KMS-11 (cell line): ENCODE data around the gene DDA1.

ENCODE experiments used
- H2AFZ ChIP-seq: fragments of 200-600 bp; sonication (generic); 2 replicates; pipeline ENCODE4 v1.6.1; 2016; ENCODE audit warnings: antibody characterized with exemption, mixed run types, low read depth
- H3K27ac ChIP-seq: fragments of 200-600 bp; sonication (generic); 2 replicates; pipeline ENCODE4 v1.6.1; 2016; ENCODE audit warnings: mild to moderate bottlenecking, mixed run types
- H3K27me3 ChIP-seq: fragments of 200-600 bp; sonication (generic); 2 replicates; pipeline ENCODE4 v1.6.1; 2017; ENCODE audit warnings: mild to moderate bottlenecking, low read depth, mixed run types, moderate library complexity; ENCODE audit not compliant: insufficient read depth
- H3K36me3 ChIP-seq: fragments of 200-600 bp; sonication (generic); 2 replicates; pipeline ENCODE4 v1.6.1; 2017; ENCODE audit warnings: mild to moderate bottlenecking, mixed run types; ENCODE audit not compliant: insufficient read depth
- H3K4me1 ChIP-seq: fragments of 200-600 bp; sonication (generic); 2 replicates; pipeline ENCODE4 v1.6.1; 2016; ENCODE audit warnings: mild to moderate bottlenecking, low read depth, mixed run types; ENCODE audit not compliant: poor library complexity, severe bottlenecking
- H3K4me2 ChIP-seq: fragments of 200-600 bp; sonication (generic); 2 replicates; pipeline ENCODE4 v1.7.0; 2016; ENCODE audit warnings: mild to moderate bottlenecking, mixed run types
- H3K4me3 ChIP-seq: fragments of 200-600 bp; sonication (generic); IDR thresholded peaks from 2 replicates; pipeline ENCODE4 v1.6.1; 2017; ENCODE audit warnings: low read depth, low read length, mixed read lengths; ENCODE audit not compliant: insufficient read depth
- H3K79me2 ChIP-seq: fragments of 200-600 bp; sonication (generic); 2 replicates; pipeline ENCODE4 v1.6.1; 2016; ENCODE audit warnings: low read depth, mixed run types; ENCODE audit not compliant: insufficient read depth
- H3K9ac ChIP-seq: fragments of 200-600 bp; sonication (generic); 2 replicates; pipeline ENCODE4 v1.6.1; 2016; ENCODE audit warnings: mild to moderate bottlenecking, mixed run types
- H4K20me1 ChIP-seq: fragments of 200-600 bp; sonication (generic); 2 replicates; pipeline ENCODE4 v1.6.1; 2016; ENCODE audit warnings: mild to moderate bottlenecking, mixed run types; ENCODE audit not compliant: insufficient read depth
- TF ChIP-seq, protein P1 (sequence below): fragments of 200-600 bp; sonication (generic); conservative IDR thresholded peaks from 2 replicates; pipeline ENCODE4 v1.6.1; 2017; ENCODE audit warnings: low read depth, mild to moderate bottlenecking, antibody characterized with exemption, low read length, moderate library complexity, mixed read lengths

The DDA1 gene

DNA sequence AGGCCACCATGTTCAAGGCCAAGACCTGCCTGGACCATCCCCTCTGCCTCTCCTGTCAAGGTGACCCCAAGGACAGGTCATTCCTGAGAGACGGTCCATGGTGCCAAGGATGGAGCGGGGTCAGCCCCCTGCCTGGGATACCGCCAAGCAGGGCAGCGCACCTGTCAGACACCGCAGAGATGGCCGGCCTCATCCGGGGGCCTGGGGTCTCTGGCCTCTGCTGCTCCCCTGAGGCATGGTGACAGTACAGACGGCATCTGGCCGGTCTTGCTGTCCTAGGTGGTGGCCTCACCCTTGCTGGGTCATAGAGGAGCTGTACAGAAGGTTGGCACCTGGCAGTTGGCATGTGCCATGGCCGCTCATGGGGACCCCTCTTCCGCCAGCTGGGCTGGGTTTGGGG lies 11.1 kb downstream of the DDA1 start:
- H3K9ac ChIP-seq = no peak overlapping the region
- H2AFZ ChIP-seq = no peak overlapping the region
- H3K79me2 ChIP-seq = no peaks in the 10 kb centered on the region
- H4K20me1 ChIP-seq = no peaks in the 10 kb centered on the region
- no peak overlapping the region for H3K4me2 ChIP-seq
- no peaks in the 10 kb centered on the region for H3K27me3 ChIP-seq
- H3K36me3 ChIP-seq = no peaks in the 10 kb centered on the region
- no peak overlapping the region for H3K4me3 ChIP-seq
- TF ChIP-seq, protein P1, sequence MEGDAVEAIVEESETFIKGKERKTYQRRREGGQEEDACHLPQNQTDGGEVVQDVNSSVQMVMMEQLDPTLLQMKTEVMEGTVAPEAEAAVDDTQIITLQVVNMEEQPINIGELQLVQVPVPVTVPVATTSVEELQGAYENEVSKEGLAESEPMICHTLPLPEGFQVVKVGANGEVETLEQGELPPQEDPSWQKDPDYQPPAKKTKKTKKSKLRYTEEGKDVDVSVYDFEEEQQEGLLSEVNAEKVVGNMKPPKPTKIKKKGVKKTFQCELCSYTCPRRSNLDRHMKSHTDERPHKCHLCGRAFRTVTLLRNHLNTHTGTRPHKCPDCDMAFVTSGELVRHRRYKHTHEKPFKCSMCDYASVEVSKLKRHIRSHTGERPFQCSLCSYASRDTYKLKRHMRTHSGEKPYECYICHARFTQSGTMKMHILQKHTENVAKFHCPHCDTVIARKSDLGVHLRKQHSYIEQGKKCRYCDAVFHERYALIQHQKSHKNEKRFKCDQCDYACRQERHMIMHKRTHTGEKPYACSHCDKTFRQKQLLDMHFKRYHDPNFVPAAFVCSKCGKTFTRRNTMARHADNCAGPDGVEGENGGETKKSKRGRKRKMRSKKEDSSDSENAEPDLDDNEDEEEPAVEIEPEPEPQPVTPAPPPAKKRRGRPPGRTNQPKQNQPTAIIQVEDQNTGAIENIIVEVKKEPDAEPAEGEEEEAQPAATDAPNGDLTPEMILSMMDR = no peak
- H3K27ac ChIP-seq = no peak overlapping the region
- no peaks in the 10 kb centered on the region for H3K4me1 ChIP-seq

DNA sequence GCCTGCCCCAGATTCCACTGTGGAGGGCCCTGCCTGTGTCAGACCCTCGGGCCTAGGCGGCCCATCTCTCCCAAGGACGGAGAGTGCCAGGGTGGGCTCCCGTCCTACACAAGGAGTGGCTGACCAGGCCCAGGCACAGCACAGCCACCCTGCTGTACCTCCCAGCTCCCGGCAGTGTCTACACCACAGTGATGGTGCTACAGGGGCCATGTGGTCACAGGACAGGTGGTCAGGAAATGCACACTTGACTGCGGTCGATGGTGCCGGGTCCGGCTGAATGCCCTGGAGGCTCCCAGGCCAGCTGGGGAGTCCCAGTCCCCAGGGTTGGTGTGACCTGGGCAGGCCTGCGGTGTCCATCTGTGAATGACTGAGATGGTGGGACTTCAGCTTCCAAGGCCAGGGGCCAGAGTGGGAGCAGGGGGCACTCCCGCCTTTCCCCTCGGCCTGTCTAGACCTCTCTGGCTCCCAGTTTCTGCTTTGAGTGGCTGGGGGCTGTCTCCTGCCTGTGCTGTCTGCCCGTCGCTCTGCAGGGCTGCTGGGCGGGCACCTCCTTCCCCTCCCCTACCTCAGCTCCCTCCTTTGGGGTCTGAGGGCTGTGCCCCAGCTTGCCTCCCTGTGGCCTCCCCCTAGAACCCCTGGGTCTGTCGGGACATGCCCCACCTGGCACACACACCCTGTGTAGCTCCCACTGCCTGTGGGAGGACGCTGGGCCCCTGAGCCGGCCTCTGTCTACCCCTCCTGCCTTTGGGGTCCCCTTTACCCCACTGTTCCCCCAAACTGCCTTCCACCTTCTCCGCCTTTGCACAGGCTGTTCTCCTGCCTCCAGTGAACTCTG lies 12.5 kb downstream of the DDA1 start:
- Histone ChIP-seq H4K20me1 (no peaks in the 10 kb centered on the region), H3K27me3 (no peaks in the 10 kb centered on the region), H3K79me2 (no peaks in the 10 kb centered on the region), H3K9ac (no peak overlapping the region), H3K4me1 (no peaks in the 10 kb centered on the region), H3K36me3 (no peaks in the 10 kb centered on the region), H3K27ac (no peak overlapping the region), H3K4me2 (no peak overlapping the region), H3K4me3 (no peak overlapping the region), H2AFZ (no peak overlapping the region)
- TF ChIP-seq, protein P1 = no peak

DNA sequence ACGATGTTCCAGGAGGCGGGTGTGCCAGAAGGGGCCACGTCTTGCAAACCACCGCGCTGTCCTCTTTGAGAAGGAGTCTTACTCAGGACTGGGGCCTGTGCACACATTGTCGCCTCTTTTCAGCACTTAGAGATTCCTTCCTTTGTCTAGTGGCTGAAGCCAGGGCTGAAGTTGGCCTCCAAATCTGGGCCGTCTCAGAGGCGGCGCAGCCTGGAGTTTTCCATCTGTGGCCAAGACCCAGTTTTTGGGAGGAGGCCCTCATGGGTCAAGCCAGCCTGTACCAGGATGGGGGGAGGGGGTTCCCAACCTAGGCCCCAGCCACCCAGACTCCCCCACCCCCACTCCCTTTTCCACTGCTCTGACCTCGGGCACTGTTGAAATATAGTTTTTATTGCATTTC lies 13.5 kb downstream of the DDA1 start:
- Histone ChIP-seq H3K36me3 (no peaks in the 10 kb centered on the region), H3K27ac (no peak overlapping the region), H2AFZ (no peak overlapping the region)

DNA sequence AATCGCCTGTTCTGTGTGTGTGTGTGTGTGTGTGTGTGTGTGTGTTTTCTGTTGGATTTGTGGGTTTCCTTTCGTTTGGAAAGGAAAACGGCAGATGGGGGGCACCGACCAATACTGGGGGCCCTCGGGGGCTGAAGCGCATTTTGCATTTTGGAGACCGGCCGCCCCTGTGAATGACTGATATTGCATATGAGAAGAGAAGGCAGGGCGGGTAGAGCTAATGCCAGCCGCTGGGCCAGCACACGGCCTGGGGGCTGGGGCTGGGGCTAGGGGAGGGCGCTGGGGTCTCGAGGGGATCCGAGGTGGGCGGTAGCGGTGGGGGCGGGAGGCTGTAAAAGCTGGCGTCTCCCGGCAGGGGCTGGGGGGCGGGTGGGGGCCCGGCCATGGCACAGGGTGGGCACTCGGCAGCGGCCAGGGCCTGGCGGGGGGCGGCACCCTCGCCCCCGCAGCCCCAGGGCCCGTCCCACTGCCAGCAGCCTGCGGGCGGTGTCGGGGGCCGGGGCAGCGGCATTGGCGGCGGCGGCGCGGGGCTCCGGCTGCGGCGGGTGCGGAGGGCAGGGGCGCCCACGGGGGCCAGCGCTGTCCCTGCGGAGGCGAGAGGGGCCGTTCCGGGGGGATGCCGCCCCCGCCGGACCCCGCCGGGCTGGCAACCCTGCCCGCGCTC lies 14.1 kb downstream of the DDA1 start:
- Histone ChIP-seq H3K27ac (no peak overlapping the region), H3K4me1 (no peaks in the 10 kb centered on the region), H3K27me3 (no peaks in the 10 kb centered on the region), H3K36me3 (no peaks in the 10 kb centered on the region), H3K4me3 (no peak overlapping the region), H3K4me2 (no peak overlapping the region), H3K79me2 (no peaks in the 10 kb centered on the region), H4K20me1 (no peaks in the 10 kb centered on the region), H3K9ac (no peak overlapping the region), H2AFZ (no peak overlapping the region)
- TF ChIP-seq, protein P1 = no peak

More for the DNA sequence above, 13.5 kb downstream of the DDA1 start:
- H3K9ac ChIP-seq = no peak overlapping the region
- no peaks in the 10 kb centered on the region for H4K20me1 ChIP-seq
- H3K79me2 ChIP-seq = no peaks in the 10 kb centered on the region
- no peak overlapping the region for H3K4me3 ChIP-seq
- H3K4me2 ChIP-seq = no peak overlapping the region
- no peaks in the 10 kb centered on the region for H3K4me1 ChIP-seq
- no peaks in the 10 kb centered on the region for H3K27me3 ChIP-seq
- TF ChIP-seq, protein P1 = no peak
